T-helper 9 cell (primary cell): ENCODE measurements around the gene TUBGCP2.
A peak's percentile ranks its signal among the peaks of the same experiment; 100 is the strongest.
"Not testable (repeated sequence)": the region's sequence is repeated elsewhere in the genome, so short reads cannot be mapped to it uniquely, and the experiment has no call there.

Experiments
- DNase-seq: peaks from one replicate; pipeline ENCODE4 v3.0.0-alpha.2; 2020

Gene TUBGCP2

DNA sequence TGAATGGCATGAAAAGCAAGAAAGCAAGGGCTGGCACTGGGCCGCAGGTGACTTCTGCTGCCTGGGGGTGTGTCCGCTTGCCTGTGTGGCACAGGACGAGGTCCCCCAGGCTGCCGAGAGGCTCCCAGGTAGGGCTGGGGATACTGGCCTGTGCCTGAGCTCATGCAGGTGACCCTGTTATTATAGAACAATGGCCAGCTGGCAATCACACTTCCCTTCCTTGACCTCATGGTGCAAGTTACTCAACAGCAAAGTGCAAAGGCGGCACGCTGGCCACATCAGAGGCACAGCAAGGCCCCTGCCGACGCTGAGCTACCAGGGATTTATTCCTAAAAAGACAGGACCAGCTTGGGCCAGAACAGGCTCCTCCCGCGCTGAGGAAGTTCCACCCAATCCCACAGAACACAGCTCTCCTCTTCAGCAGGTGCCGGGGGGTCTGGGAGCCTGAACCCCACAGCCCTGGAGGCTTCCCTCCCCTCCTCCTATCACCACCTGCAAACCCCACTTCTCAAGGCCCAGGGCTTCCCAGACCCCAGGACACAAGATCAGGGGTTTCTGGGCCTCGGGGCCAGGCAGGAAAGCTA is 30.6 kb downstream of the TUBGCP2 start:
- no peak for DNase-seq

DNA sequence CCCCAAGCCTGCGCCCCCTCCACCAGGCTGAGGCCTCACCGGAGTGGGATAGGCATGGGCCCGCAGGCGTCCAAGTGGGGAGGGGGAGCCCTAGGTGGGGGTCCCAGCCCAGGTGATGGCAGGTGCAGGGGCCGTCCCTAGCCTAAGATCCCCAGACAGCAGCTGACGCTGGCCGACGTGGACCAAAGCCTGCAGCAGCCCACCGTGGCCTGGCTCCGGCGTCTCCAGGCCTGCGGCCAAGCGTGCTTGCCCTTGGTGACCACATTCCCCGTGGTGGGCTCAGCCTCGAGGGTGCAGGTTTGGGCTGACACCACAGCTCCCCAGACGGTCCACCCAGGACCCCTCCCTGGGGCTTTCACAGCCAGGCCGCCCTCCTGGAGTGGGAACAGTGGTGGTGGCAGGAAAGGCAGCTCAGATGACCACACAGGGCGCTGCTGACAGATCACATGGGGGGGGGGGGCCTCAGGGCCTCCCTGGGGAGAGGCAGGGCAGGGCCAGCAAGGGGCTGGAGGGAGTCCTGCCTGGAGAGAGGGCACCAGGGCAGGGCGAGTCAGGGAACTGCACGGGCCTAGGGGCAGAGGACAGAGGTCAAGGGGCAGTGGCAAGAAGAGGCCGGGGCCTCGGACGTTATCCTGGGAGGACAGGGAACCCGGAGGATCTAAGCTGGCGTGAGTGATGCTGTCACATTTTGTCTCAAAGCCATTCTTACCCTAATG is 31.2 kb downstream of the TUBGCP2 start:
- no peak for DNase-seq

DNA sequence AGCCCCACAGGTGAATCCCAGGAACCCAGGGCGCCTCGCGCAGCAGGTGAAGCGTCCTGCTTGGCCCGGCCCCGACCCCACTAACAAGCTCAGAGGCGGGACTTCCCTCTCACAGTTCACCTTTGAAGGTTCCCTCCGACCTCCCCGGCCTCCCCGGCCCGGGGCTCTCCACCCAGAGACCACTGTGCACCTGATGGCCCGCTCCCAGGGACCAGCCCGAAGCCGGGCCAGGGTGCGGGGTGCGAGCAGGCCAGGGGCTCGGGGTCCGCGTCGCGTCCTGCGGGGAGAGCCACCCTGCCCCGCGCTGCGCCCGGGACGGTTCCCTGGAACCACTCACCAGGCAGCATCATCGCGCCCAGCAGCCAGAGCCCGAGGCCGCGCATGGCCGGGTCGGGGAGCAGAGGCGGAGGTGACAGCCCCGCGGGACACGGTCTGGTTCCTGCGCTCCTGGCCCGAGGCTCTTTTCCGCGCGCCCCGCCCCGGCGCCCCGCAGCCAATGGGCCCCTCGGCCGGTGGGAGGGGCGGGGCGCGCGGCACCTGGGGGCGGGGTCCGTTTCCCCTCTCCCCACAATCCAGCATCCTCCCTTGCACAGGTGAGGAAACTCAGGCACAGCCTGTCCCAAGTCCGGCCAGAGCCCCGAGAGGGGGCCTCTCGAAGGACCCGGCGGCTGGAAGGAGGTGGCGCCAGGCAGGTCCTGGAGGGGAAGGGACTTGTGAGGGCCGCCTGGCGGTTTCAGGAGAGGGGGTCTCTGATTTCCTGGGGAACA is 32.1 kb downstream of the TUBGCP2 start, which contains the start of gene ADAM8:
Gene ADAM8, minus strand, starts transcription at position 434 of the 767 bp plus-strand sequence. Its CDS starts 51 bp downstream, at position 383.
- DNase-seq, result peak; percentile 68

DNA sequence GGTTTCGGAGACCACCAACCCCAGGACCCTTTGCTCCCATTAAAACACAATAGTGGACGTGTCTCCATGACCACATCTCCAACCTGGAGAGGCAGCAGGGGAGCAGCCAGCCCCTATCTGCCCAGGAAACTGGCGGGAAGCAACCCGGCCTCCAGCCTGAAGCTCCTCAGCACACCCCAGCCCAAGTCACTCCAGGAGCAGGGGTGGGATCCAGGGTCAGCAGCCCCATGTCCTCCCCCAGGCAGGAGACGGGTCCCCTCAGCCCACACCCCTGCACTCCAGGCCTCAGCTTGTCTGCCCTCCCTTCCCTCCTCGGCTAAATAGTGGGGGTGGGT is 32.6 kb downstream of the TUBGCP2 start:
- no peak for DNase-seq

DNA sequence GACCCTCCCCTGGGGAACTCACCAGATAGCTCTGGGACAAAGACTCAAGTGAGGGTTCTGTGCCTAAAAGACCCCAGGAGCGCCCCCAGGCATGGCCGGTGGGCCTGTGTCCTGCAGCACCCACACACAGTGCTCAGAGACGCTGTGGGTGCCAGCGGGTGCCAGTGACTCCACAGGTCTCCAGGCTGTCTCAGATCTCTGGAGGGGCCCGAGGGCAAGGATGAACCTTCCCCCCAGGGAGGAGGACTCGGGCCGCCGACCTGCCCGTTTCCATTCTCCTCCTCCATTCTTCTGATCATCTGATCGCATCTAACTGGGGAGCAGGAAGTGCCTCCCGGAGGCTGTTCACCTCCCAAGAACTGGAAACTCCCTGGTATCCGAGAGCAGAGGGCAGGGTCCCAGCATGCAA is 33.0 kb downstream of the TUBGCP2 start:
- peak; percentile 33 for DNase-seq

DNA sequence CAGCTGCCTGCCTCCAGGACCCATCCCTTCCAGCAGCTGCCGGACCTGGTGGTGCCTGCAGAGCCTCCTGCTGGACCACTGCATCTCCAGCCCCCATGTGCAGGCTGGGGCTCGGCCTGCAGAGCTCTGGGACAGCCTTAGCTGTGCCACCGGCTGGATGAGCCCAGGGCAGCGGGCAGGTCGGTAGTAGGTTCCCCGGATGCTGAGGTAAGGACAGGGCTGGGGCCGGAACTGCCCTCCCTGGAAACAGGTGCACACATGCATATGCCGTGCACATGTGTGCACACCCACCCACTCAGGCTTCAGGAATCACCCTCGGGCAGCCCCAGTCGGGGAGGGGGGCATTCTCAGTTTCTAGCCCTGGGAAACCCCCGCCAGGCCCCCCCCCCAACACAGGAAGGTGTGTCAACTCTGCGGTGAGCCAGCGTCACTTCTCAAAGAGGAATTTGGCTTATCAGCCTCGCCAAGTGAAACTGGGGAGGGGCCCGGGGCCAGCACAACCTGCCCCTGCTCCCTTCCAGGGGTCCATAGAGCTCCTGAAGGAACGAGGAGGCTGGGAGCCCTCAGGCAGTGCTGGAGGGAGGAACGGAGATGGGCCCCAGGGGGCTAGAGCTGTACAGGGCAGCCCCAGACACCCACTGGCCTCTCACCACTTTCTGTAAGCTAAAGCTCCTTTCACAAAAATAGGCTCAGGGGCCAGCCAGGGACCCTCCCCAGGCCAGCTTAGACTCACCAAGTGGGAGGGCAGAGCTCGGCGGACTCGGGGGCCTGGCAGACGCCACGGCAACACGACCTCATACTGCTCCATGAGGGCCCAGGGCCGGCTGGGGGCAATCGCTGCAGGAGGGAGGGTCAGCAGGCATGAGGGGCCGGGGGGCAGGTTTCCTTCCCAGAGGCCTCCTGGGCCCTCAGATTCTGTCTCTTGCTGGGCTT is 33.7 kb downstream of the TUBGCP2 start:
- peak; percentile 85 for DNase-seq

DNA sequence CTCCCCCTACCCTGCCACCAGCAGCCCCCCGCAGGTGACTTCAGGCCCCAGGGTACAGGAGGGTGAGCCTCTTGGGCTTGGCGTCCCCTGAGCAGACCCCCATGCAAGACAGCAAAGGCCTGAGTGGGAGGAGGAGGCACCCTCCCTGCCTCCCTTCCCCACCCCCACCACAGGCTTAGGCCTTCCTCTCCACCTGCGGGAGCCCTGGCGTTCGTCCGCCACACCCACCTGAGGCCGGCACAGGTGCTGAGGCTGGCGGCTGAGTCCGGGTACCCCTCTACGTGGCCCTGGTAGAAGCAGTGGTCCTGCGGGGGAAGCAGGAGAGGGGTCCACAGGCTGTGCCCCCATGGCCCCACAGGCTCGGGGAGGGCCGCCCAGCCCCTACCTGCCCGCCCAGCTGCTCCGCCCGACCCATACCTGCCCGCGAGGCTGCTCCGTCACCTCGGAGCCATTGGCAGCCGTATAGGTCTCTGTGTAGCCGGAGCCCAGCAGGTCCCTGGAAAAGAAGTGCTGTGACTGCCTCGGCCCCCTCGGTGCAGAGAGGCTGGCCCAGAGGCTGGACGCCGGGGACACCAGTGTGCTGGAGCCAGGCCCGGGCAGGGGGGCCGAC is 35.0 kb downstream of the TUBGCP2 start:
- DNase-seq, result no peak

DNA sequence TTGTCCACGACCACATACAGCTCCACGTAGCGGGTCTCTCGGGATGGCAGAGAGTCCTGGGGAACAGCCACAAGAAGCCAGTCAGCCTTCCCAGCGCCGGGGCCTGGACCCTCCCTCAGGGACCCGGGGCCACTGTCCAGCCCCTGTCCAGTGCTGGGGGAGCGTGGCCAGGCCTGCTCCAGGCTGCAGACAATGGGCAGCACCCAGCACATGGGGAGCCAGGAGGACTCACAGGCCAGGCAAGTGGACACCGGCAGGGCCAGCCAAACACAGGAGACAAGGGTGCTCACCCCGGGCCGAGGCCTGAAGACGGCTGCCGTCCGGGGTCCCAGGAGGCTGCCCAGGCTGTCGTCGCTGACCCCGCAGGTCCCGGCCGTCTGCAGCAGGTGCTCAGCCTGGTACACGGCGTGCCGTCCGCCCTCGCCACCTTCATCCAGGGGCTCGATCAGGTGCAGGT is 35.7 kb downstream of the TUBGCP2 start:
- no peak for DNase-seq

DNA sequence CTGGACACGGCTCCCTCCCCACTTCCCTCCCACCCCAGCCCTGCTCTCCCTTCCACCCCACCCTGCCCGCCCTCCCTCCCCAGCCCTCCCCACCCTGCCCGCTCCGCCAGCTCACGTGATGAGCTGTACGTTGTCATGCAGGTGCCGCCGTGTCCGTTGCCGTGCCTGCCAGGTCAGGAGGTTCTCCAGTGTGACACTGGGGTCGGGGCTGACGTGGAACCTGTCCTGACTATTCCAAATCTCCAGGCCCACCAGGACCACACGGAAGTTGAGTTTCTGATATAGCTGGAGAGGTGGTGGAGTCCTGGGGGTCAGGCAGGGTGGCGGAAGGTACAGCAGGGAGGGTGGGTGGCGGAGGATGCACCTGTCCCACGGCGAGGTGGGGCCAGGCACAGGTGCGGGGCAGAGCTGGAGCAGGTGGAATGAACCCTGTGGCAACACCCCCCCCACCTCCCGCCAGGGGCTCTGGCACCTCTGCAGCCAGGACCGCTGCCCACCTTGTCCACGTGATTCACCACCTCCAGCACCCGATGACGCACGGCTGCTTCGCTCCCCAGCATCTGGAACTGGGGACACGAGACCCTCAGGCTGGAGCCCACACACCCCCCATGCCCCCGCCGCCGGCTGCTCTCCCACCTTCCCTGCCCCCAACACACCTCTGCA is 36.2 kb downstream of the TUBGCP2 start:
- no peak for DNase-seq

DNA sequence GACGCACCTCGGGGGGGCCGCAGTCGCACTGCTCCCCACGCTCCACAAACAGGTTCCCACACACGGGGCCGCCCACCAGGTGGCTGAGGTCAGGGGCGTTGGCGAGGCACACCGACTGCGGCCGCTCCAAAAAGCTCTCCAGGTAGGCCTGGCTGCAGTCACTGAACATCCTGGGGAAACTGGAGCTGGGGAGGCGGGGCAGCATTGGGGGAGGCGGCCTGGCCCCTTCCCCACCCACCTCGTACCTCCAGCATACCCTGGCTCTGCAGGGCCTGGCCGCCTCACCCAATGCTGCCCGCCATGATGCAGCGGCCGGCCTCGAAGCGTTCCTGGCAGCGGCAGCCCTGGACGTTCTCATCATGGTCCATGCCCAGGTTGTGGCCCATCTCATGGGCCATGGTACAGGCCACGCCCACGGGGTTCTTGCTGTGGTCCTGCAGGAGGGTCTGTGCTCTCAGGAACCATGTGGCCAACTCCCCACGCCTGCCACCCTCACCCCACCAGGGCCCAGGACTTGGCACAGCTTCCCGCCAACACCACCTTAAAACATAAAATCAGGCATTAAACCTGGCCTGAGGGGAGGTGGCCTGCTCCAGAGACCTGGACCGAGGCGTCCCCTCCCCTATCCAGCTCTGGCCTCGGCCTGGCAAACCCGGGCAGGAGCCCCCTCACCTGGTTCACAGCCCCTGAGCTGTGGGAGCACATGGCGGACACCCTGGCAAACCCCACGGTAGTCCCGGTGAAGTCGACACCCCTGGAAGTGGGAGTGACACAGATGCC is 37.0 kb downstream of the TUBGCP2 start:
- DNase-seq, result no peak

DNA sequence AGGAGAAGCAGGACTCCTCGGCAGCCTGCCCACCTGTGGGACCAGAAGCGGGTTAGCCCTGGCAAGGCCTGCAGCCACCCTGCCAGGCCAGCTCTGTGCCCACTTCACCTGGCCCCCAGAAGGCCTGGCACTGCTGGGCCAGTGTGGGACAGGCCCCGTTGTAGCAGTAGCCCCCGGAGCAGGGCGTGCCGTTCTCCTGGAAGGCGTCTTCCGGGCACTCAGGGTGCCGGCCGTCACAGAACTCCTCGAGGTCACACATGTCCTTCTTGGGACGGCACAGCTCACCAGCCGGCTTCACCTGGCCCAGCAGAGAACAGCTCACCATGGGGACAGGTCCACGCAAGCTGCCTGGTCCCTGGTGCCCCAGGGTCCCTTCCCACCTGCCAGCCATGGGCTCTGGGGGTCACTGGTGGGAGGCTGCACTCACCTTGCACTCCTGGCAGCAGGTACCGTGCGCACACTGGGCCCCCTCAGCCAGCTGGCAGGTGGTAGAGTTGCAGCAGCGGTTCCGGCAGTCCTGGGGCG is 37.8 kb downstream of the TUBGCP2 start:
- DNase-seq, result no peak

DNA sequence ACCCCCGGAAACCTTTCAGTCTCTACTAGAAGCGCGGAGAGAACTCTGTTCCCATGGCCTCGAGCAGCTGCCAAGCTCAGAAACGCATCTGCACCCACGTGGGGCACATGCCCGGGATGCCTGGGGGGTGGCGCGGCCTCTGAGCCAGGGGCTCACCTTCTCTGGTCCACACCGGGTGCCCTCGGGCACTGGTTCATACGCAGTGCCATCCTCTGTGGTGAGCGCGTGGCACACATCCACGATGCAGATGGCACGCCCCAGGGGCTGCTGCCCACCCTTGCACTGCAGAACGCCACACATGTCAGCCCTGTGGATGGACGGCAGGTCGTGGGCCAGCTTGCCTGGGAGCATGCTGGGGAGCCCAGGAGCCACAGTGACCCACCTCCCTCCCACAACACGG is 38.5 kb downstream of the TUBGCP2 start:
- DNase-seq, result no peak

DNA sequence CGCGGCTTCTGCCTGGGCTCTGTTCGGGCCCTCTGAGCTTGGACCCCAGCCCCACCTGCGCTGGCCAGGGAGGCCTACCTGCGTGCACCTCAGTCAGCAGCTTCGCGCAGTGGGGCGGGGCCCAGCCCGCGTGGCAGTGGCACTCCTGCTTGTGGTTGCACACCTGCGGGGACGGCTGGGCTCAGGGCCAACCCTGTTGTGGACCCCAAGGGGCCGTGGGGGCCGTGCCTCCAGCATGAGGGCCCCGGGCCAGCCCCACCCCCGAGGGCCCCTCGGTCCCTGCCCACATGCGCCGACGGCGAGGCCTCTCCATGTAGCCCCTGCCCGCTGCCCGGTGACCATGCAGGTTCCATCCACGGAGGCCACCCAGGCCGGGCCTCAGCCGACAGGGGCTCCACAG is 39.3 kb downstream of the TUBGCP2 start:
- DNase-seq, result no peak

DNA sequence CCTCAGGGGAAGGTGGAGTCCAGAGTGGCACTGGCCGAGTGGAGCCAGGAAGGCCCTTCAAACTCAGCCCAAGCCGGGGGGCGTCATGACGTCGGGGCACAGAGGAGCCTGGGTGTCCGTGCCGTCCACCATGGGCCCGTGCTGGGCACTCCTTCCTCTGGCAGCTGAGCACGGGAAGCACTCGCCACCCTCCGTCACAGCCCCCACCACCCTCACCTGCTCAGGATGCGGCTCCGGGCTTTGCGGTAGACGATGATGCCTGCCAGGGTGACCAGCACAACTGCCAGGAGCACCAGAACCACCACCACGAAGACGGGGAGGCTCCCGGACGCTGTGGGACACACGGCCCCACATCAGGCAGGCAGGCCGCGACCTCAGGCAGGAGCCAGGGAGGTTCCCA is 40.1 kb downstream of the TUBGCP2 start:
- no peak for DNase-seq

DNA sequence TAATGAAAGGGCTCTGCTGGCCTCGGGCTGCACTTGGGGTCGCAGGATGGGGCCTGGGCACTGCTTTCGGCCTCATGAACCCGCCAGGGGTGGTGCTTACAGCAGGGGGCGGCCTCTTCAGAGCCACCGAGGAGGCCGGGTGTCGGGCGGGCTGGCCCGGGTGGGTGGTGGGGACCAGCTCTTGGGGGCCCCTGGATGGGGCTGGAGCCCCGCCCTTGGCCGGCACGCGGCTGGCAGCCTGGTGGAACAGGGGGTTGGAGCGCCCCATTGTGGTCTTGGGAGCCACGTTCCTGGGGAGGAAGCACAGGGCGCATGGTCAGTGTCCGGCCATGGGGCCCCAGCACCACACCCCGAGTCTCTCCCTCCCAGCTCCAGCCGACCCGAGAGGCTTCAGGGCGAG is 40.8 kb downstream of the TUBGCP2 start:
- no peak for DNase-seq

DNA sequence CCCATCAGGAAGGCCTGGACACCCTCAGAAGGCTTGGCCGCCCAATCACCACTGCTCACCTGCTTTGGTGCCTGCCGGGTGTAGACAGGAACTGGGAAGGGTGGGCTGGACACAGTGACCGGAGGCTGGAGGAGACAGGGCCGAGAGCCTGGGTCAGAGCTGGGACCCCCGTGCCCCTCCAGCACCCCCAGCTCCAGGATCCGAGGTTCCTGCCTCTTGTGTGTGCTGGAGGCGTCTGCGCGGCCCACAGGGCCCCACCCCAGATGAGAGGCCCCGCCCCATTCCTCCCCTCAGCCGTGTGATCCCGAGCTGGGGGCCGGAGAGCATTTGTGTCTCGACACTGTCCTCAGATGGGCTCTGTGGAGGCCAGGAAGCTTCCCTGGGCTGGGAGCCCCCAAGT is 41.4 kb downstream of the TUBGCP2 start:
- DNase-seq, result no peak

DNA sequence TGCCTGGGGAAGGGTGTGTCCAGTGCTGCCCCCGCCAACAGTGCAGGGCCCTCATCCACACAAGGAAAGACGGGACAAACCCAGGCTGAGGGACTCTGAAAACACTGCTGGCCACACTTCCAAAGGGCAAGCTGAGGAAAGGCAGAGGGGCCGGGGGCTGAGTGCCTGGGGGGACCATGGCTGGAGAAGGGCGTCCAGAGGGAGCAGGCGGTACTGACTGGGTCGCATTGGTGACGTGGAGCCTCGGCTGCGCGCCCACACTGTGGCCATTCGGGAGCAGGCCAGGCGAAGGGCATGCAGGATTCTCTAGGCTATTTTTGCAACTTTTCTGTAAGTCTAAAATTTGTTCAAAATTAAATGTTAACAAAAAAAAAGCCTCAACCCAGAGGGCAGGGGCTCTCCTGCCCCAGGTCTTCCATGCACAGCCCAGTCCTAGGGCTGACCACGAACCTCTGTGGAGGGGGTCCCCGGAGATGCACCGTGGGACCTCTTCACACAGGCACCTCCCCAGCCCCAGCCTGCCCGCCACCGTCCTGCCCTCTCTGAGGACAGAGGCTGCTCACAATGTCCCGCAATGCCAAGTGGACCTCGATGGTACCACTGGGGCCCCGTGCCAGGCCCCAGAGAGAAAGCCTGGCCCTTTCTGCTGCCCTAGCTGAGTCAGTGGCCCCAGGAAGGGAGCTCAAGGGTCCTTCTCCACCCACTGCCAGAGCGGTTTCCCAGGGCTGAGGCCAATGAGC is 42.4 kb downstream of the TUBGCP2 start:
- no peak for DNase-seq

DNA sequence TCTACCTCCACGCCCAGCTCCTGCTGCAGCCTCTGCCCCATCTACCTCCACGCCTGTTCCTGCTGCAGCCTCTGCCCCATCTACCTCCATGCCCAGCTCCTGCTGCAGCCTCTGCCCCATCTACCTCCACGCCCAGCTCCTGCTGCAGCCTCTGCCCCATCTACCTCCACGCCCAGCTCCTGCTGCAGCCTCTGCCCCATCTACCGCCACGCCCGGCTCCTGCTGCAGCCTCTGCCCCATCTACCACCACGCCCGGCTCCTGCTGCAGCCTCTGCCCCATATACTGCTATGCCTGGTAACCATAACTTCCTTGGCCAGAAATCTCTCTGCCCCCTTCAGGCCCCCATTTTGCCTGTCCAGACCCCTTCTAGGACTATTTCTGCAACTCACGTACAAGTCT is 43.6 kb downstream of the TUBGCP2 start:
- not testable (repeated sequence) for DNase-seq

DNA sequence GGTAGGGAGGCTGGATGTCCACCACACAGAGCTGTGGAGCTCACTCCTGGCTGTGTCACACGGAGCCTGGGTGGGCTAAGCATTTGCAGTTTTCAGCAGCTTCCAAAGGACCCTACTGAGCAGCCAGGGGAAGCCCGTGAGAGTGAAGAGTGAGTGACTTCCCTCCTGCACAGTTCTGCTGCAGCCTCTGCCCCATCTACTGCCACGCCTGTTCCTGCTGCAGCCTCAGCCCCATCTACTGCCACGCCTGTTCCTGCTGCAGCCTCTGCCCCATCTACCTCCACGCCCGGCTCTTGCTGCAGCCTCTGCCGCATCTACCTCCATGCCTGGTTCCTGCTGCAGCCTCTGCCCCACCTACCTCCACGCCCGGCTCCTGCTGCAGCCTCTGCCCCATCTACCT is 44.2 kb downstream of the TUBGCP2 start:
- peak; percentile 22 for DNase-seq

DNA sequence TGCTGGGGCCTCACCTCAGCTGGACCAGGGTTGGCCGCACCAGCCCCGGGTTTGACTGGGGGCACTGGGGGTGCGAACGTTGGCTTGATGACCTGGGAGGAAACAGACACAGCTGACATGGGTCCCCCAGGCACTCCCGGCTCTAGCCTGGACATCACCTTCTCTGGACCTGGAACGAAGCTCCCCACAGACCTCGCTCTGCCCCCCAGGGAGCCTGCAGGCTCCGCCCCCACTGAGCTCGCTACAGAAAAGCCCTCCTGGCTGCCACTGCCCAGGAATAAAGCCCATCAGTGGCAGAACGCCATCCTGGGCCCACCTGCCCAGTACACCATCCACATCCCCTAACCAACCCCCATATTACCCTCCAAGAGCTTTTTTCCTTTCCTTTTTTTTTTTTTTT is 45.0 kb downstream of the TUBGCP2 start:
- DNase-seq, result no peak
